ENCODE data around the gene IFNAR2. TPM values are rescaled to one million over a fixed set of nuclear protein-coding genes. Genes with fewer than 3 reads are reported as not detected.

IFNAR2 gene
- total RNA-seq, 2 experiments from 2014 or later: 22.1 to 93.5 TPM

DNA sequence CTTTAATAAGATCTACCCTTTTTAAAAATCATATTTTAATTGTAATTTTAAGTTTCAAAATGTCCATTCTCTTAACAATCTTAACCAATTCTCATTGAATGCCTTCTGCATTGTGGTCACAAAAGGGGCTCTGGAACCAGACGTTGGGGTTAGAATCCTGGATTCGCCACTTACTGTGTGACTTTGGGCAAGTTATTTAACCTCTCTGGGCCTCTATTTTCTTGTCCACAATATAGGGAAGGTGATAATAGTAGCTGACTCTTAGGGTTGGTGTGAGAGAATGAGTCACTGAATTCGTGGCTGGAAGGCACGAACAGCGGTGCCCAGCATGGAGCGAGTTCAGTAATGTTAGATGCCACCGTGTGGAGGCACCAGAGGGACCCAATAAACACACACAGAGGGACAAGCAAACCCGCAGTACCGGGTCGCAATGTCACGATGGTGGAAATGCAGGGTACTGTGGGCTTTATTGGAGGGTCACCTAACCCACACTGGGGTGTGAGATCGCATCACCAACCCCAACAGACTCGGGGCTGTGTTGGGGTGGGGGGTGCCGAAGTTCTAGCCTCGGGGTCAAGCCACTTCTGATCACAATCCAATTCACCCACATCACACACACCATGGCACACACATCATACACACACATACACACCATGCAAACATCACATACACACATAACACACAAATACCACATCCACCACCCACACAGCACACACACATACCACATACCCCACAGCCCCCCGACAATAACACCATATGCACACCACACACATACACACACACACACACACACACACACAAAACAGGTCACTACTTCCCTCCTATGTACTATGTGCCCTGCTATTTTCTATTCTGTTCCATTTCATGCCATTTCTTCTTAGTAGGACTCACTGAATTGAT is 27.0 kb upstream of the IFNAR2 start:
- no peaks in the 10 kb centered on the region for H3K79me2 ChIP-seq (ENCODE audit: insufficient read depth, low read depth, low read length)
- no peaks in the 10 kb centered on the region; the same call in 1 of the 2 replicates for H3K36me3 ChIP-seq (ENCODE audit: insufficient read depth, low read length)
- CTCF ChIA-PET (ENCODE audit: unreplicated experiment): no interaction called here
- no peak overlapping the region for H3K4me3 ChIP-seq (ENCODE audit: low read depth, low read length, poor library complexity, severe bottlenecking)
- POLR2A ChIA-PET: interaction anchor here (0.7 to 2.0 kb wide), 8 partner anchors 10 to 221 kb away, joined by 3 to 7 read pairs (median 3); partner anchors contain the start of gene IFNAR1
- no peaks in the 10 kb centered on the region for H4K20me1 ChIP-seq (ENCODE audit: insufficient read depth, low read length)
- TF ChIP-seq EZH2phosphoT487 (IDR thresholded peaks at IDR 0.05; ENCODE audit: borderline replicate concordance, low read depth, low read length): no peak
- no peak for TF ChIP-seq CTCF (conservative IDR thresholded peaks at IDR 0.05; ENCODE audit: low read length)
- peaks cover 72% of the 10 kb centered on the region for H3K4me1 ChIP-seq (ENCODE audit: insufficient read depth, low read length, poor library complexity, severe bottlenecking)
- H3K9me2 ChIP-seq (ENCODE audit: insufficient read depth, low read length): no peaks in the 10 kb centered on the region
- BruUV-seq (replicated peaks): no TSS peak
- peak overlapping the region; percentile 88 for H3K27ac ChIP-seq (ENCODE audit: low read depth, low read length, poor library complexity, severe bottlenecking)
- no peak for DNase-seq (ENCODE audit: low spot score)
- intact Hi-C loops (cut with micrococcal nuclease; ENCODE audit: unreplicated experiment): no loop called here
- H3K9me3 ChIP-seq (ENCODE audit: low read length): peaks cover 7% of the 10 kb centered on the region
- peak overlapping the region; percentile 22; the same call in 1 of the 2 replicates for H2AFZ ChIP-seq (ENCODE audit: low read length)
- H3K4me2 ChIP-seq (ENCODE audit: low read length): peak overlapping the region; percentile 54

- Histone ChIP-seq H3K36me3 (ENCODE audit: insufficient read depth, low read length) (no peaks in the 10 kb centered on the region; the same call in 1 of the 2 replicates), H3K4me2 (ENCODE audit: low read length) (peak overlapping the region; percentile 54), H2AFZ (ENCODE audit: low read length) (peak overlapping the region; percentile 22; the same call in 1 of the 2 replicates), H3K9me2 (ENCODE audit: insufficient read depth, low read length) (no peaks in the 10 kb centered on the region), H3K9me3 (ENCODE audit: low read length) (peaks cover 13% of the 10 kb centered on the region), H3K27ac (ENCODE audit: low read depth, low read length, poor library complexity, severe bottlenecking) (peak overlapping the region; percentile 88), H4K20me1 (ENCODE audit: insufficient read depth, low read length) (no peaks in the 10 kb centered on the region), H3K4me3 (ENCODE audit: low read depth, low read length, poor library complexity, severe bottlenecking) (no peak overlapping the region), H3K79me2 (ENCODE audit: insufficient read depth, low read depth, low read length) (no peaks in the 10 kb centered on the region), H3K4me1 (ENCODE audit: insufficient read depth, low read length, poor library complexity, severe bottlenecking) (peaks cover 77% of the 10 kb centered on the region)
- BruUV-seq (replicated peaks): no TSS peak
- CTCF ChIA-PET (ENCODE audit: unreplicated experiment): no interaction called here
- intact Hi-C loops (cut with micrococcal nuclease; ENCODE audit: unreplicated experiment): no loop called here
- POLR2A ChIA-PET: interaction anchor here (0.7 to 2.4 kb wide), 9 partner anchors 9 to 221 kb away, joined by 3 to 8 read pairs (median 3); partner anchors contain the start of gene IFNAR1
- DNase-seq (ENCODE audit: low spot score): no peak
- TF ChIP-seq EZH2phosphoT487 (IDR thresholded peaks at IDR 0.05; ENCODE audit: borderline replicate concordance, low read depth, low read length): no peak
- no peak for TF ChIP-seq CTCF (conservative IDR thresholded peaks at IDR 0.05; ENCODE audit: low read length)
Observed at GRCh38 chr21:33203371-33203724, 26.4 kb upstream of the IFNAR2 start.

Data from OCI-LY7 (cell line).